Stimulated activated CD4-positive, alpha-beta T cell treated with anti-CD3 and anti-CD28 coated beads, Interleukin-1b, Interleukin-23, amount 100 ng/mL, for 4 hours (primary cell): ENCODE data around the gene ASB6.
"Not testable (repeated sequence)": the region's sequence is repeated elsewhere in the genome, so short reads cannot be mapped to it uniquely, and the experiment has no call there.

ENCODE experiments used
- DNase-seq, 2 donors: peaks; one replicate each; pipeline ENCODE4 v3.0.0-alpha.2; 2020; ENCODE audit warnings: low read depth in 2 of 2

Gene ASB6

GRCh38 chr9:129608561-129609481 is 33.1 kb downstream of the ASB6 start:
- DNase-seq = no peak

- DNase-seq = no peak
These were observed 34.9 kb downstream of the ASB6 start for GRCh38 chr9:129607027-129607387.

GRCh38 chr9:129606161-129607026 is 35.6 kb downstream of the ASB6 start:
- no peak for DNase-seq

GRCh38 chr9:129604766-129605163 is 37.2 kb downstream of the ASB6 start:
- DNase-seq = no peak

GRCh38 chr9:129604056-129604765 is 37.7 kb downstream of the ASB6 start:
- no peak for DNase-seq

- no peak for DNase-seq
These were observed 39.1 kb downstream of the ASB6 start for GRCh38 chr9:129602598-129603415.

- DNase-seq = no peak
These were observed 40.8 kb downstream of the ASB6 start for GRCh38 chr9:129601082-129601674.

- no peak for DNase-seq
These were observed 43.8 kb downstream of the ASB6 start for GRCh38 chr9:129598089-129598596.

- DNase-seq = no peak
These were observed 44.4 kb downstream of the ASB6 start for GRCh38 chr9:129597355-129598088.

- DNase-seq = no peak
These were observed 45.2 kb downstream of the ASB6 start for GRCh38 chr9:129596541-129597331.

- DNase-seq = no peak
These were observed 45.9 kb downstream of the ASB6 start for GRCh38 chr9:129595903-129596540.

GRCh38 chr9:129595311-129595741 is 46.6 kb downstream of the ASB6 start:
- no peak for DNase-seq

- DNase-seq = no peak
These were observed 47.3 kb downstream of the ASB6 start for GRCh38 chr9:129594632-129595031.

- not testable (repeated sequence) for DNase-seq
These were observed 49.2 kb downstream of the ASB6 start for GRCh38 chr9:129592790-129593189.

- DNase-seq = no peak
These were observed 50.0 kb downstream of the ASB6 start for GRCh38 chr9:129591916-129592315.

- no peak for DNase-seq
These were observed 51.5 kb downstream of the ASB6 start for GRCh38 chr9:129590466-129590865.

GRCh38 chr9:129587487-129588262 is 54.3 kb downstream of the ASB6 start:
- no peak for DNase-seq

- no peak for DNase-seq
These were observed 55.3 kb downstream of the ASB6 start for GRCh38 chr9:129586685-129587084.
